NB4 (cell line): ENCODE measurements around the gene TAF4.

ENCODE experiments used
- DNase-seq: peaks from one replicate; pipeline ENCODE4 v3.0.0; 2010; ENCODE audit warnings: low read depth
- H3K4me3 ChIP-seq: one replicate; pipeline ENCODE4 v1.5.1; 2011; ENCODE audit warnings: mild to moderate bottlenecking, low read depth, low read length, moderate library complexity
- CTCF ChIP-seq: IDR thresholded peaks from one replicate; pipeline ENCODE4 v1.5.1; 2012; ENCODE audit warnings: low read depth, low read length
- MAX ChIP-seq: IDR thresholded peaks from 2 replicates; pipeline ENCODE4 v1.6.1; 2011; ENCODE audit warnings: low read depth, low read length
- MYC ChIP-seq: IDR thresholded peaks from 2 replicates; pipeline ENCODE4 v1.6.1; 2011; ENCODE audit warnings: low read depth, low read length
- POLR2A ChIP-seq: IDR thresholded peaks from 2 replicates; pipeline ENCODE4 v1.6.1; 2011; ENCODE audit warnings: mild to moderate bottlenecking; ENCODE audit not compliant: insufficient read length; ENCODE audit errors: extremely low read depth

TAF4 gene

GRCh38 chr20:62052842-62053464 lies 12.7 kb downstream of the TAF4 start:
- no peak for TF ChIP-seq POLR2A
- no peak for TF ChIP-seq CTCF
- no peak for TF ChIP-seq MAX
- no peak for TF ChIP-seq MYC
- DNase-seq: no peak
- H3K4me3 ChIP-seq: no peak overlapping the region

DNA sequence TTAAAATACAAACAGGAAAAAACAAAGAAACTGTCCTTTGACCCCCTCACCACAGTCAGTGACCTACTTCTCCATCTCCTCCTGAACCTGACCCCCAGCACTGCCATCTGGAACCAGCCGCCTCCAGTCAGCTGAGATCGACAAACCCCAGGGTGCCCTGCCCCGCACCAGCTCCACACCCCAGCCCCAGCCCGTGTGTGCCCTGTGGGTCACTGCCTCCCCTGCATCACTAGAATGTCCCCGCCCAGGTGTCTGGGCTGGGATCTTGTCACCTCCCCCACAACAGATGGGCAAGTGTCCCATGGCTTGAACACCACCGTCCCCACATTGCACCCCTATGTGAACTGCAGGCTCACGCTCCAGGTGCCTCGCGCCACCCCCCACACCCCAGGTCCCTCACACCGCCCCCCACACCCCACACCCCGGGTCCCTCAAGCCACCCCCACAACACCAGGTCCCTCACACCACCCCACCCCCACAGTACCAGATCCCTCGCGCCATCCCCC lies 13.3 kb downstream of the TAF4 start:
- TF ChIP-seq MYC: no peak
- TF ChIP-seq CTCF: no peak
- TF ChIP-seq POLR2A: no peak
- no peak for TF ChIP-seq MAX
- no peak for DNase-seq
- H3K4me3 ChIP-seq: no peak overlapping the region

- DNase-seq: no peak
- TF ChIP-seq MAX (no peak), MYC (no peak), CTCF (no peak)
- H3K4me3 ChIP-seq: no peak overlapping the region
These were observed 14.0 kb downstream of the TAF4 start for GRCh38 chr20:62051546-62052255.

DNA sequence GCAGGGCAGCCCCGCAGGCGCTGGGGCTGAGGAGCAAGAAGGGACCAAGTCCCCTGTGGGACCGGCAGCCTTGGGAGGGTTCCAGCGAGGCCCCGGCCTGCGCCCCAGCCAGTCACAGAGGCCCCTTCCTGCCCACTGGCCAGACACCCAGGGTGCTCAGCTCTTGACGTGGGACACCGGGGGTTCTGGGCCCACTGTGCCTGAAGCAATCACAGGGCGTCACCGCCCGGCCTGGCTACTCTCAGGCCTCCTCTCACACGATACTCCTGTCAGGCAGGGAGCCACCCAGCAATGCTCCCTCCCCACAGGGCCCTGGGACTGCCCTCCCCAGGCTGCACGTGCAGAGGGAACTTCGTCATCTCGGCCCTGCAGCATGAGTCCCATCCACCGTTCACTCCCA lies 14.5 kb downstream of the TAF4 start:
- DNase-seq: no peak
- TF ChIP-seq MYC (no peak), MAX (no peak), CTCF (no peak), POLR2A (no peak)
- H3K4me3 ChIP-seq: no peak overlapping the region

- no peak for TF ChIP-seq MAX
- TF ChIP-seq POLR2A: no peak
- no peak overlapping the region for H3K4me3 ChIP-seq
- no peak for DNase-seq
These were observed 15.2 kb downstream of the TAF4 start for GRCh38 chr20:62050166-62051120.
